NB4 (cell line): ENCODE results near the gene ANAPC7.

Source experiments
- TF ChIP-seq, protein P1 (sequence below): IDR thresholded peaks from 2 replicates; pipeline ENCODE4 v1.6.1; 2011; ENCODE audit warnings: low read depth, low read length
- TF ChIP-seq, protein P2 (sequence below): IDR thresholded peaks from one replicate; pipeline ENCODE4 v1.5.1; 2012; ENCODE audit warnings: low read depth, low read length

DNA sequence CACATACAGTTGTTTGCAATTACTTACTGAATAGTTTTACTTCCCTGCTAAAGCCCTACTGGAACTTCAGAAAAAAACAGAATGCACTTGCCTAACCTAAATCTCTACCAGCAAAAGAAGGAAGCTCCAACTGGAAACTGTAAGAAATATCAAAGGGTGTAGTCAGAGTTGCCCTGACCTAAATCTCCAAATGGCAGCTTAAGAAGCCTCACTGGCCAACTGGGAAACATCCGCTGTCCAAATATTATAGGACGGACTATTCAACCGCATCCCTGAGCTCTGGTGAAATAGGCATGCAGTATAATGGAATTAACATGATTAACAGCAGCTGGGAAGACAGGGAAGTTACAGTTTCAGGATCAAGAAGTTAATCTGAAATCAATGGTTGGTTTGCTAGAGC lies 24.3 kb downstream of the ANAPC7 start:
- TF ChIP-seq, protein P1, sequence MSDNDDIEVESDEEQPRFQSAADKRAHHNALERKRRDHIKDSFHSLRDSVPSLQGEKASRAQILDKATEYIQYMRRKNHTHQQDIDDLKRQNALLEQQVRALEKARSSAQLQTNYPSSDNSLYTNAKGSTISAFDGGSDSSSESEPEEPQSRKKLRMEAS, result no peak
- TF ChIP-seq, protein P2, sequence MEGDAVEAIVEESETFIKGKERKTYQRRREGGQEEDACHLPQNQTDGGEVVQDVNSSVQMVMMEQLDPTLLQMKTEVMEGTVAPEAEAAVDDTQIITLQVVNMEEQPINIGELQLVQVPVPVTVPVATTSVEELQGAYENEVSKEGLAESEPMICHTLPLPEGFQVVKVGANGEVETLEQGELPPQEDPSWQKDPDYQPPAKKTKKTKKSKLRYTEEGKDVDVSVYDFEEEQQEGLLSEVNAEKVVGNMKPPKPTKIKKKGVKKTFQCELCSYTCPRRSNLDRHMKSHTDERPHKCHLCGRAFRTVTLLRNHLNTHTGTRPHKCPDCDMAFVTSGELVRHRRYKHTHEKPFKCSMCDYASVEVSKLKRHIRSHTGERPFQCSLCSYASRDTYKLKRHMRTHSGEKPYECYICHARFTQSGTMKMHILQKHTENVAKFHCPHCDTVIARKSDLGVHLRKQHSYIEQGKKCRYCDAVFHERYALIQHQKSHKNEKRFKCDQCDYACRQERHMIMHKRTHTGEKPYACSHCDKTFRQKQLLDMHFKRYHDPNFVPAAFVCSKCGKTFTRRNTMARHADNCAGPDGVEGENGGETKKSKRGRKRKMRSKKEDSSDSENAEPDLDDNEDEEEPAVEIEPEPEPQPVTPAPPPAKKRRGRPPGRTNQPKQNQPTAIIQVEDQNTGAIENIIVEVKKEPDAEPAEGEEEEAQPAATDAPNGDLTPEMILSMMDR, result no peak
